Neutrophil (primary cell): ENCODE measurements around the gene SH3RF1.

Experiments
- H3K27ac ChIP-seq: fragments of 200-600 bp; sonication (generic); 2 replicates; pipeline ENCODE4 v1.5.1; 2016; ENCODE audit warnings: mild to moderate bottlenecking, moderate library complexity
- H3K27me3 ChIP-seq: fragments of 200-600 bp; sonication (generic); 2 replicates; pipeline ENCODE4 v1.6.0; 2016; ENCODE audit warnings: mild to moderate bottlenecking
- H3K36me3 ChIP-seq: fragments of 200-600 bp; sonication (generic); 2 replicates; pipeline ENCODE4 v1.5.1; 2017
- H3K4me1 ChIP-seq, 2 experiments: fragments of 200-600 bp in 1 of 2; sonication (generic) in 1 of 2; 1 replicate in 1 of 2; 2 replicates in 1 of 2; pipeline versions ENCODE4 v1.5.1 to v1.6.1; 2013 to 2016; ENCODE audit warnings: low read depth in 1 of 2, low read length in 1 of 2, mild to moderate bottlenecking in 1 of 2, moderate library complexity in 1 of 2; ENCODE audit not compliant: control insufficient read depth in 1 of 2, insufficient read depth in 1 of 2
- H3K4me3 ChIP-seq, 2 experiments: fragments of 200-600 bp in 1 of 2; sonication (generic) in 1 of 2; 1 replicate in 1 of 2; 2 replicates in 1 of 2; pipeline ENCODE4 v1.5.1; 2013 to 2016; ENCODE audit warnings: low read depth in 1 of 2, low read length in 1 of 2, mild to moderate bottlenecking in 1 of 2, moderate library complexity in 1 of 2
- H3K9me3 ChIP-seq: fragments of 200-600 bp; sonication (generic); 2 replicates; pipeline ENCODE4 v1.5.1; 2016
- CTCF ChIP-seq: fragments of 200-600 bp; sonication (generic); IDR thresholded peaks from 2 replicates; pipeline ENCODE4 v1.5.1; 2016; ENCODE audit warnings: antibody characterized with exemption

The SH3RF1 gene

GRCh38 chr4:169228076-169228475 lies 42.7 kb downstream of the SH3RF1 start:
- no peaks in the 10 kb centered on the region for H3K36me3 ChIP-seq
- no peaks in the 10 kb centered on the region for H3K9me3 ChIP-seq
- H3K27ac ChIP-seq = no peak overlapping the region
- no peak for TF ChIP-seq CTCF
- H3K4me1 ChIP-seq = no peaks in the 10 kb centered on the region
- H3K27me3 ChIP-seq = no peaks in the 10 kb centered on the region
- no peak overlapping the region for H3K4me3 ChIP-seq

DNA sequence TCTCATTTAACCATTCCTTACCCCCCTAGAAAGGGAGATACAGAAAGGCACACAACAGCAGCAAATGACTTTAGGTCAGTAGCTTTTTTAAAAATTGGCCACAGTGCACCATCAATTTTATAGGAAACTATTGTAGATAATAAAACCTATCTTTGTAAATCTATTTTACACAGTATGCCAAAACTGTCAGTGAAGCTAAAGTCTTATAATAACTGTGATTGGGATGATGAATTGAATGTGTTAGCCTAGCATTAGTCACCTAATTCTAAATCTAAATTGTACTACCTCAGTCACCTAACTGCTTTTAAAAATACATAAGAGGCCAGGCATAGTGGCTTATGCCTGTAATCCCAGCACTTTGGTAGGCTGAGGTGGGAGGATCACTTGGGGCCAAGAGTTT lies 44.2 kb downstream of the SH3RF1 start:
- H3K36me3 ChIP-seq = no peaks in the 10 kb centered on the region
- no peak overlapping the region for H3K27ac ChIP-seq
- no peaks in the 10 kb centered on the region for H3K27me3 ChIP-seq
- no peak for TF ChIP-seq CTCF
- H3K9me3 ChIP-seq = no peaks in the 10 kb centered on the region
- no peaks in the 10 kb centered on the region for H3K4me1 ChIP-seq
- H3K4me3 ChIP-seq = no peak overlapping the region

DNA sequence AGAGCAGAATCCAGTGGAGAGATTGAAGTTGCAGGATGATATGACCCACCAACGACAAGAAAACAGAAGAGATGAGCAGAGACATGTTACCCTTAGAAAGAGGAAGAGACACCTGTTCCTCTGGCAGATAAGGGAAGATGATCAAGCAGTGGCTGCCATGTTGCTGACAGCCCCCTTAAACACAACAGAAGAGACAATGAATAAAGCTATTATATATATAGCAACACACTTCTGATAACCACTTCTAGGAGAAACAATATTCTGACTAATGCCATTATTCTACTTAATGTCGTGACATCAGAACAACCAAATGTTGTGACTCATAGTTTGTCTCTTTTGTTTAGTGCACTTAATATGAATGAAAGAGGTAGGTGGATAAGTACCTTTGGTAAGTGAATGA lies 44.9 kb downstream of the SH3RF1 start:
- no peaks in the 10 kb centered on the region for H3K27me3 ChIP-seq
- no peak for TF ChIP-seq CTCF
- no peak overlapping the region for H3K4me3 ChIP-seq
- H3K4me1 ChIP-seq = no peaks in the 10 kb centered on the region
- no peaks in the 10 kb centered on the region for H3K9me3 ChIP-seq
- H3K27ac ChIP-seq = peak overlapping the region; percentile 34
- H3K36me3 ChIP-seq = no peaks in the 10 kb centered on the region

GRCh38 chr4:169225058-169225751 lies 45.6 kb downstream of the SH3RF1 start:
- Histone ChIP-seq H3K27ac (peak overlapping the region; percentile 34), H3K9me3 (no peaks in the 10 kb centered on the region), H3K27me3 (no peaks in the 10 kb centered on the region), H3K4me3 (no peak overlapping the region), H3K36me3 (no peaks in the 10 kb centered on the region), H3K4me1 (no peaks in the 10 kb centered on the region)
- TF ChIP-seq CTCF = no peak

DNA sequence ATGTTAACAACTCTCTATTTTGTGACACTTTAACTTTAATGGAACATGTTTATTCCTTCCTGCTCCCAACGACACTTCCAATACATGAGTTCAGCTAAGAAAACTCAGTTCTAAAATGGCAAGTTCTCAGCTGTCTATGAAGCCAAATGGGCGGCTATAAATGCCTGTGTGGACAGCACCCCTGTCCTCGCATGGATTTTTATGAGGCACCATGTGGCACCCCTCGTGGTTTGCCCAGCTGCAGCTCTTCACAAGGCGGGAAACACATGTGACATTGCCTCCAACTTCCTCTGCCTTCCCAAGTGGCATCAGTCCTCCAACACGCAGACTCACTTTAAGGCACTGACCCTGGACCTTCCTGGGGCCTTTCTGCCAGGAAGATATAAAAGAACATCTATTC lies 48.0 kb downstream of the SH3RF1 start:
- Histone ChIP-seq H3K27ac (no peak overlapping the region), H3K9me3 (no peaks in the 10 kb centered on the region), H3K4me3 (no peak overlapping the region), H3K36me3 (no peaks in the 10 kb centered on the region), H3K4me1 (no peaks in the 10 kb centered on the region), H3K27me3 (no peaks in the 10 kb centered on the region)
- no peak for TF ChIP-seq CTCF

DNA sequence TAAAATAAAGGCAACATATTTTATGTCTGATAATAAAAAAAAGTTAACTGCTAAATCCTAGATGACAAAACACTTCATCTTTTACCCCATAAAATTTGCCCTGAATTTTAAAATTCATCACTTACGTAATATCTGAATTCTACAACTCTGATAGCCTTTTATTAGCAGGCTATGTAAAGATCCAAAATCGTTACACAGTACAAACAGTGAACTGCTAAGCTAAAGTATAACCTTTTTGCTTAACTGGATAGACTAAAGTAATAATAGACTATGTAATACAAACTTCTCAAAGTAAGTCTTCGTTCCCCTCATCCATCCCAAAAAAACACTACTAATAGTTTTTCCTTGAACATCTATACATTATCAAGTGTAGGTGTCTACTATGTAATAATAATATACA lies 49.1 kb downstream of the SH3RF1 start:
- no peak for TF ChIP-seq CTCF
- H3K4me1 ChIP-seq = no peaks in the 10 kb centered on the region
- no peak overlapping the region for H3K27ac ChIP-seq
- no peak overlapping the region for H3K4me3 ChIP-seq
- no peaks in the 10 kb centered on the region for H3K27me3 ChIP-seq
- H3K36me3 ChIP-seq = no peaks in the 10 kb centered on the region
- H3K9me3 ChIP-seq = no peaks in the 10 kb centered on the region
